Measurements from ENCODE around the gene ZKSCAN1.
"Not testable (repeated sequence)": the region's sequence is repeated elsewhere in the genome, so short reads cannot be mapped to it uniquely, and the experiment has no call there.

The ZKSCAN1 gene

GRCh38 chr7:99975782-99976521 lies 39.4 kb upstream of the ZKSCAN1 start, which contains the start of gene AZGP1:
Gene AZGP1 (minus strand): TSS chr7:99976031. CDS start chr7:99976020, 11 bp downstream.
- ChIA-PET CTCF (interaction anchor here (0.6 to 11.1 kb wide), 3 partner anchors 17 to 1315 kb away, joined by 5 to 132 read pairs (median 18); no protein-coding TSS in a partner anchor), POLR2A (no interaction called here)
- TF ChIP-seq, protein P1, sequence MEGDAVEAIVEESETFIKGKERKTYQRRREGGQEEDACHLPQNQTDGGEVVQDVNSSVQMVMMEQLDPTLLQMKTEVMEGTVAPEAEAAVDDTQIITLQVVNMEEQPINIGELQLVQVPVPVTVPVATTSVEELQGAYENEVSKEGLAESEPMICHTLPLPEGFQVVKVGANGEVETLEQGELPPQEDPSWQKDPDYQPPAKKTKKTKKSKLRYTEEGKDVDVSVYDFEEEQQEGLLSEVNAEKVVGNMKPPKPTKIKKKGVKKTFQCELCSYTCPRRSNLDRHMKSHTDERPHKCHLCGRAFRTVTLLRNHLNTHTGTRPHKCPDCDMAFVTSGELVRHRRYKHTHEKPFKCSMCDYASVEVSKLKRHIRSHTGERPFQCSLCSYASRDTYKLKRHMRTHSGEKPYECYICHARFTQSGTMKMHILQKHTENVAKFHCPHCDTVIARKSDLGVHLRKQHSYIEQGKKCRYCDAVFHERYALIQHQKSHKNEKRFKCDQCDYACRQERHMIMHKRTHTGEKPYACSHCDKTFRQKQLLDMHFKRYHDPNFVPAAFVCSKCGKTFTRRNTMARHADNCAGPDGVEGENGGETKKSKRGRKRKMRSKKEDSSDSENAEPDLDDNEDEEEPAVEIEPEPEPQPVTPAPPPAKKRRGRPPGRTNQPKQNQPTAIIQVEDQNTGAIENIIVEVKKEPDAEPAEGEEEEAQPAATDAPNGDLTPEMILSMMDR (IDR thresholded peaks at IDR 0.05; ENCODE audit: insufficient read depth, low read length, missing control alignments): no peak
- no peak within 1 kb of the TSS for H3K4me3 ChIP-seq (ENCODE audit: low read depth, low read length)
- DNase-seq (ENCODE audit: low read depth, low spot score): no peak

DNA sequence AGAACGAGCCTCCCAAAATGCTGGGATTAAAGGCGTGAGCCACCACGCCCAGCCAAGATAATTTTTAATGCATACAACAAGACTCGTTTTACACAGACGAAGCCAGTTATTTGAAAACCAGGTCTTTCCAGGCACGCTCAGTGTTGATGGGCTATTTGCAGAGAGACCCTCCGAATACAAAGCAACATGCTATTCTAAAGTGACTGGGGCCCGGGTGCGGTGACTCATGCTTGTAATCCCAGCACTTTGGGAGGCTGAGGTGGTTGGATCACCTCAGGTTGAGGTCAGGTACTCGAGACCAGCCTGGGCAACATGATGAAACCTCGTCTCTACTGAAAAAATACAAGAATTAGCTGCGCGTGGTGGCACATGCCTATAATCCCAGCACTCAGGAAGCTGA lies 38.8 kb upstream of the ZKSCAN1 start:
- ChIA-PET POLR2A (no interaction called here), CTCF (interaction anchor here (0.8 to 11.1 kb wide), 3 partner anchors 16 to 62 kb away, joined by 3 to 132 read pairs (median 18); partner anchors contain the start of gene TRIM4)
- TF ChIP-seq, protein P1 (IDR thresholded peaks at IDR 0.05; ENCODE audit: insufficient read depth, low read length, missing control alignments): no peak
- H3K4me3 ChIP-seq (ENCODE audit: low read depth, low read length): no peak overlapping the region
- DNase-seq (ENCODE audit: low read depth, low spot score): no peak

- TF ChIP-seq, protein P1 (IDR thresholded peaks at IDR 0.05; ENCODE audit: insufficient read depth, low read length, missing control alignments): peak; percentile 19
- POLR2A ChIA-PET; DNase-seq (ENCODE audit: low read depth, low spot score); H3K4me3 ChIP-seq (ENCODE audit: low read depth, low read length): not testable (repeated sequence)
- CTCF ChIA-PET: interaction anchor here (0.7 to 11.1 kb wide), 21 partner anchors 10 to 367 kb away, joined by 3 to 132 read pairs (median 5); partner anchors contain the start of gene TRIM4
Observed at GRCh38 chr7:99979814-99980225, 35.6 kb upstream of the ZKSCAN1 start.

DNA sequence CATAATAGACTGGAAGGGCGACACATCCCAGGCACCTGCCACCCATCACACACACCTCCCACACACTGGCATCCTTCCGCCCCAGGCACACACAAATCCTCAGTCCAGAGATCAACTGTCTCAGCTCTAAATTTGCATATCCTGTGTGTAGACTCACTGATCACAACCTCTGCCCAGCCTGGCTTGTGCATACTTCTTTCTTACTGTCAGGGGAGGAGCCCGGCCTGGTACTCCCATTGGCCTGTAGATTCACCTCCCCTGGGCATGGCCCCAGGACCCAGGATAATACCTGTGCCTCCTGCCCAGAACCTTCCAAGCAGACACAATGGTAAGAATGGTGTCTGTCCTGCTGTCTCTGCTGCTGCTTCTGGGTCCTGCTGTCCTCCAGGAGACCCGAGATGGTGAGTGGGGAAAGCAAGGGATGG lies 34.9 kb upstream of the ZKSCAN1 start:
- H3K4me3 ChIP-seq (ENCODE audit: low read depth, low read length); POLR2A ChIA-PET; DNase-seq (ENCODE audit: low read depth, low spot score): not testable (repeated sequence)
- CTCF ChIA-PET: interaction anchor here (0.7 to 11.1 kb wide), 13 partner anchors 12 to 1311 kb away, joined by 3 to 132 read pairs (median 5); no protein-coding TSS in a partner anchor

GRCh38 chr7:99981066-99981465 lies 34.3 kb upstream of the ZKSCAN1 start:
- DNase-seq (ENCODE audit: low read depth, low spot score); H3K4me3 ChIP-seq (ENCODE audit: low read depth, low read length); POLR2A ChIA-PET: not testable (repeated sequence)
- CTCF ChIA-PET: interaction anchor here (0.7 to 11.1 kb wide), 7 partner anchors 9 to 1310 kb away, joined by 3 to 132 read pairs (median 3); partner anchors contain the start of gene TRIM4

GRCh38 chr7:99984593-99984992 lies 30.8 kb upstream of the ZKSCAN1 start:
- TF ChIP-seq, protein P1 (IDR thresholded peaks at IDR 0.05; ENCODE audit: insufficient read depth, low read length, missing control alignments): no peak
- ChIA-PET CTCF (interaction anchor here (10.4 kb wide), 1 partner anchor 68 kb away, joined by 190 read pairs; the partner anchor contains the start of gene TRIM4), POLR2A (no interaction called here)

DNA sequence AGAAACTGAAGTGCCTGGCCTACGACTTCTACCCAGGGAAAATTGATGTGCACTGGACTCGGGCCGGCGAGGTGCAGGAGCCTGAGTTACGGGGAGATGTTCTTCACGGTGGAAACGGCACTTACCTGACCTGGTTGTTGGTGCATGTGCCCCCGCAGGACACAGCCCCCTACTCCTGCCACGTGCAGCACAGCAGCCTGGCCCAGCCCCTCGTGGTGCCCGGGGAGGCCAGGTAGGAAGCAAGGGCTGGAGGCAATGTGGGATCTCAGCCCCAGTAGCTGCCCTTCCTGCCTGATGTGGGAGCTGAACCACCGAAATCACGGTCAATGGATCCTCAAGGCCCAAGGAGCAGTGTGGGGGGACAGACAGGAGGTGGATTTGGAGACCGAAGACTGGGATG lies 28.1 kb upstream of the ZKSCAN1 start:
- CTCF ChIA-PET: interaction anchor here (1.2 to 11.7 kb wide), 4 partner anchors 10 to 71 kb away, joined by 3 to 363 read pairs (median 161); partner anchors contain the start of genes AZGP1, TRIM4 and ZSCAN21
- DNase-seq (ENCODE audit: low read depth, low spot score); POLR2A ChIA-PET; H3K4me3 ChIP-seq (ENCODE audit: low read depth, low read length): not testable (repeated sequence)

More at GRCh38 chr7:99984593-99984992, 30.8 kb upstream of the ZKSCAN1 start:
- DNase-seq (ENCODE audit: low read depth, low spot score): no peak
- no peak overlapping the region for H3K4me3 ChIP-seq (ENCODE audit: low read depth, low read length)

All from AG04449 (cell line).